Measurements from ENCODE around the gene FBLN5.

FBLN5 gene

GRCh38 chr14:91906374-91906773 is 41.1 kb downstream of the FBLN5 start:
- Histone ChIP-seq H3K4me2 (ENCODE audit: low read depth, low read length) (no peak overlapping the region), H3F3A (ENCODE audit: insufficient read depth, low read length) (no peaks in the 10 kb centered on the region), H4K20me1 (ENCODE audit: insufficient read depth, low read length) (no peaks in the 10 kb centered on the region), H3K9ac (ENCODE audit: low read length) (no peak overlapping the region), H3K4me3 (ENCODE audit: low read length) (no peak overlapping the region), H3K9me3 (replicated peaks; ENCODE audit: insufficient read depth, low read length) (no peaks in the 10 kb centered on the region), H3K36me3 (replicated peaks; ENCODE audit: insufficient read depth, low read length) (no peaks in the 10 kb centered on the region), H3K27me3 (replicated peaks; ENCODE audit: insufficient read depth, low read length) (no peaks in the 10 kb centered on the region), H3K27ac (ENCODE audit: low read length) (no peak overlapping the region), H3K79me2 (ENCODE audit: low read length) (no peaks in the 10 kb centered on the region), H3K9me2 (replicated peaks; ENCODE audit: insufficient read depth, low read length) (no peaks in the 10 kb centered on the region), H3K4me1 (ENCODE audit: low read length) (no peaks in the 10 kb centered on the region), H2AFZ (ENCODE audit: low read length) (no peak overlapping the region)
- DNase-seq, result no peak
- TF ChIP-seq EZH2phosphoT487 (IDR thresholded peaks at IDR 0.05; ENCODE audit: low read length) (no peak), EZH2 (optimal IDR thresholded peaks at IDR 0.05; ENCODE audit: low read depth, low read length) (no peak), CTCF (IDR thresholded peaks at IDR 0.05; ENCODE audit: low read length) (no peak)

GRCh38 chr14:91904956-91905645 is 42.4 kb downstream of the FBLN5 start:
- H2AFZ ChIP-seq (ENCODE audit: low read length), result no peak overlapping the region
- no peak for DNase-seq
- no peaks in the 10 kb centered on the region for H4K20me1 ChIP-seq (ENCODE audit: insufficient read depth, low read length)
- H3K9me2 ChIP-seq (replicated peaks; ENCODE audit: insufficient read depth, low read length), result no peaks in the 10 kb centered on the region
- H3K36me3 ChIP-seq (replicated peaks; ENCODE audit: insufficient read depth, low read length), result no peaks in the 10 kb centered on the region
- no peaks in the 10 kb centered on the region for H3F3A ChIP-seq (ENCODE audit: insufficient read depth, low read length)
- no peak overlapping the region for H3K4me3 ChIP-seq (ENCODE audit: low read length)
- no peak for TF ChIP-seq EZH2 (optimal IDR thresholded peaks at IDR 0.05; ENCODE audit: low read depth, low read length)
- TF ChIP-seq EZH2phosphoT487 (IDR thresholded peaks at IDR 0.05; ENCODE audit: low read length), result no peak
- no peak for TF ChIP-seq CTCF (IDR thresholded peaks at IDR 0.05; ENCODE audit: low read length)
- H3K4me1 ChIP-seq (ENCODE audit: low read length), result no peaks in the 10 kb centered on the region
- H3K9me3 ChIP-seq (replicated peaks; ENCODE audit: insufficient read depth, low read length), result no peaks in the 10 kb centered on the region
- H3K27ac ChIP-seq (ENCODE audit: low read length), result no peak overlapping the region
- no peak overlapping the region for H3K9ac ChIP-seq (ENCODE audit: low read length)
- no peaks in the 10 kb centered on the region for H3K79me2 ChIP-seq (ENCODE audit: low read length)
- H3K4me2 ChIP-seq (ENCODE audit: low read depth, low read length), result no peak overlapping the region
- H3K27me3 ChIP-seq (replicated peaks; ENCODE audit: insufficient read depth, low read length), result no peaks in the 10 kb centered on the region

GRCh38 chr14:91904483-91904882 is 43.0 kb downstream of the FBLN5 start:
- H3K27ac ChIP-seq (ENCODE audit: low read length), result no peak overlapping the region
- no peak overlapping the region for H3K9ac ChIP-seq (ENCODE audit: low read length)
- H4K20me1 ChIP-seq (ENCODE audit: insufficient read depth, low read length), result no peaks in the 10 kb centered on the region
- TF ChIP-seq CTCF (IDR thresholded peaks at IDR 0.05; ENCODE audit: low read length) (no peak), EZH2phosphoT487 (IDR thresholded peaks at IDR 0.05; ENCODE audit: low read length) (no peak), EZH2 (optimal IDR thresholded peaks at IDR 0.05; ENCODE audit: low read depth, low read length) (no peak)
- H2AFZ ChIP-seq (ENCODE audit: low read length), result no peak overlapping the region
- no peaks in the 10 kb centered on the region for H3K79me2 ChIP-seq (ENCODE audit: low read length)
- no peaks in the 10 kb centered on the region for H3K36me3 ChIP-seq (replicated peaks; ENCODE audit: insufficient read depth, low read length)
- DNase-seq, result no peak
- H3K4me3 ChIP-seq (ENCODE audit: low read length), result no peak overlapping the region
- no peaks in the 10 kb centered on the region for H3F3A ChIP-seq (ENCODE audit: insufficient read depth, low read length)
- no peaks in the 10 kb centered on the region for H3K4me1 ChIP-seq (ENCODE audit: low read length)
- no peak overlapping the region for H3K4me2 ChIP-seq (ENCODE audit: low read depth, low read length)
- H3K27me3 ChIP-seq (replicated peaks; ENCODE audit: insufficient read depth, low read length), result no peaks in the 10 kb centered on the region
- H3K9me3 ChIP-seq (replicated peaks; ENCODE audit: insufficient read depth, low read length), result no peaks in the 10 kb centered on the region
- no peaks in the 10 kb centered on the region for H3K9me2 ChIP-seq (replicated peaks; ENCODE audit: insufficient read depth, low read length)

All from MM.1S (cell line).